GM18505 (cell line): ENCODE measurements around the gene PLXNA4.

Experiments used
- ATAC-seq: cut with Tn5 transposase; IDR thresholded peaks from one replicate; pipeline ENCODE4 v1.9.1; 2021; ENCODE audit not compliant: unreplicated experiment
- POLR2A ChIP-seq: IDR thresholded peaks from 4 replicates; pipeline ENCODE4 v1.6.1; 2011; ENCODE audit warnings: borderline replicate concordance; ENCODE audit not compliant: insufficient read depth, insufficient read length; ENCODE audit errors: extremely low read depth

The PLXNA4 gene

GRCh38 chr7:132565441-132565840, 10.8 kb downstream of the PLXNA4 start:
- no peak for ATAC-seq
- TF ChIP-seq POLR2A: no peak

GRCh38 chr7:132564849-132565248, 11.4 kb downstream of the PLXNA4 start:
- no peak for ATAC-seq
- no peak for TF ChIP-seq POLR2A

GRCh38 chr7:132564090-132564489, 12.2 kb downstream of the PLXNA4 start:
- no peak for TF ChIP-seq POLR2A
- ATAC-seq: no peak

- no peak for TF ChIP-seq POLR2A
- no peak for ATAC-seq
These were observed 13.6 kb downstream of the PLXNA4 start for GRCh38 chr7:132562690-132563089.

- ATAC-seq: no peak
- TF ChIP-seq POLR2A: no peak
These were observed 14.5 kb downstream of the PLXNA4 start for GRCh38 chr7:132561763-132562162.

DNA sequence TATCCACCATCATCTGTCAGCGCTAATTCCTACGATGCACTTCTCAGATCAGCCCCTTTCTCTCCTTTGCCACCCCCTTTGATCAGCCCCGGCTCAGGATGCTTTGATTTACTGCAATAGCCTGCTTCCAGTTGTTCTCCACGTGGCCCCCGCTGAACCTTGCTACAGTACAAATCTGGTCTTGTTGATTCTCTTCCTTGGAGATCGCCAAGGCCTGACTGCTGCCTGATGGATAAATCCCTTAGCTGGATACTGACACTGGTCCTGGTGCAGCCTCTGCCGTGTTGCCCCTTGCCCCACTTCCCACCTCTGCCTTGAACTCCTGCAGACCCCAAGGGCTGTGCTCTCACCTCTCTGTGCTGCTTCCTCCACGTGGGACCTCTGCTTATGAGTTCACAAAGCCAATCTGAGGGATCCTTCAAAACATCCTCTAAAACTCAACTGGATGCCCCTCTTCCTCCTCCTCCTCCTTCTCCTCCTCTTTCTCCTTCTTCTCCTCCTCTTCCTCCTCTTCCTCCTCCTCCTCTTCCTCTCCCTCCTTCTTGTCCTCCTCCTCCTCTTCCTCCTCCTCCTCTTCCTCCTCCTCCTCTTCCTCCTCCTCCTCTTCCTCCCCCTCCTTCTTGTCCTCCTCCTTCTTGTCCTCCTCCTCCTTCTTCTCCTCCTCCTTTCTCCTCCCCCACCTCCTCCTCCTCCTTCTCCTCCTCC, 15.3 kb downstream of the PLXNA4 start:
- no peak for TF ChIP-seq POLR2A
- no peak for ATAC-seq

DNA sequence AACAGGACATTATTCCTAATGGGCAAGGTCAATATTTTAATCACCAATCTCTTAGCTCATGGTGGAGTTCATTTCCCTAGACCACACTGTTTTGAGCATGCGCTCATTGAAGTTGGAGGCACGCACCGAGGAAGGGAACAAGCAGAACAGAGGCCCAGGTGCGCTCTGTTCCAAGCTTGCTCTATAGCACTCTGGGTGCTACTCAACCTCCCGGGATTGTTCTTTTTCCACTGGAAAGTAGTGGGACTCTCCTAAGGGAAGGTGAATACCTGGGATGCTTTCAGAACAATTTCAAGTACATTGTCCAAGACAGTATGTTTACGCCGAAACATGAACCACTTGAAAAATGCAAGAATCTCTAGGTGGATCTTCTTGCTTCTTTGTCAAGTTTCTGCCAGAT, 16.2 kb downstream of the PLXNA4 start:
- no peak for ATAC-seq

DNA sequence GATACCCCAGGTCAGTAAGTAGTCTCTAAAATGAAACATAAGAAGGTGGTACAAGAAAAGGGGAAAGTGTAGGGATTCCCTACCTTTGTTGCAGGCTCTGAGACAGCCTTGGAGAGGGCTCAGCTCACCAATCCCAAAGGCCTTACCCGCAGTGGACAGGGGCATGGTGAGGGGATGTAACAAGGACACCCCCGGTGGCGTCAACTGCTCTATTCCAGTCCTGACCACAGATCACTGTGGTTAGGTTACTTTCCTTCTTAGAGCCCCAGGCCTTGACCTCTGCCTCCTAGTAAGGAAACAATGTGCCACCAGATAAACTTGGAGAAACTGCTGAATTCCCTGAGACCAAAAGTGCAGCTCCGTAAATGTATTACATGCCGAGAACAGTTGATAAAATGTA, 17.5 kb downstream of the PLXNA4 start:
- no peak for TF ChIP-seq POLR2A
- ATAC-seq: no peak

More for the DNA sequence above, 16.2 kb downstream of the PLXNA4 start:
- TF ChIP-seq POLR2A: no peak

- no peak for TF ChIP-seq POLR2A
- no peak for ATAC-seq
These were observed 18.7 kb downstream of the PLXNA4 start for GRCh38 chr7:132557489-132558044.

GRCh38 chr7:132554446-132554845, 21.8 kb downstream of the PLXNA4 start:
- TF ChIP-seq POLR2A: no peak
- no peak for ATAC-seq

- ATAC-seq: no peak
- TF ChIP-seq POLR2A: no peak
These were observed 23.2 kb downstream of the PLXNA4 start for GRCh38 chr7:132553031-132553430.

DNA sequence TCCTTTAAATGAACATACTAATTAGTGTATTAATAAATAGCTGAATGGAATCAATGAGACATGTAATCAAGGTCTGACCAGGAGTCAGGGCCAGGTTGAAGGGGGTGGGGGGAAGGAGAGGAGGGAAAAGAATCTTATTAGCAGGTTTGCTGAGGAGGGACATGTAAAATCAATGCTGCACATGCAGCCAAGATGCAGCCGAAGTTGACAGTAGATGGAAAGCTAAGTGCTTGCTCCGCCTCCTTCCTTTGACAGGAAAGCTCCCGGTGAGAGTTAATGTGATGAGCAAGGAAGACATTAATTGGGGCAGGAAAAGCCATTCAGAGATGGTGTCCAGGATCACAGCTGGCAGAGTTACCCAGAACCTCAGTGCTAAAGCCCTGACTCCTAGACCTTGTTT, 24.4 kb downstream of the PLXNA4 start:
- TF ChIP-seq POLR2A: no peak
- no peak for ATAC-seq

GRCh38 chr7:132551439-132551838, 24.8 kb downstream of the PLXNA4 start:
- no peak for TF ChIP-seq POLR2A
- no peak for ATAC-seq

DNA sequence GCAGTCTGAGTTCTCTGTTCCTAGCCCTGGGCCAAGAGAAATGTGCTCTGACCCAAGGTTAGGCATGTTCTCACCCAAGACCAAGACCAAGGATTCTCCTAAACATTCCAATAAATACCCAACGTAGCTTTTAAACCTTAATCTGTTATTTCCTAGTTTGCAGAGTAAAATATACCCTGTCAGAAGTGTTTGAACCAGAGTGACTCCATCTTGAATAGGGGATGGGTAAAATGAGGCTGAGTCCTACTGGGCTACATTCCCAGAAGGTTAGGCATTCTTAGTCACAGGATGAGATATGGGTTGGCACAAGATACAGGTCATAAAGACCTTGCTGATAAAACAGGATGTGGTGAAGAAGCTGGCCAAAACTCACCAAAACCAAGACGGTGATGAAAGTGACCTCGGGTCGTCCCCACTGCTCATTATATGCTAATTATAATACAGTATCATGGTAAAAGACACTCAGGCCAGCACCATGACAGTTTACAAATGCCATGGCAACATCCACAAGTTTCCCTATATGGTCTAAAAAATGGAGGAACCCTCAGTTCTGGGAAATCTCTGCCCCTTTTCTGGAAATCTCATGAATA, 27.7 kb downstream of the PLXNA4 start:
- no peak for TF ChIP-seq POLR2A
- no peak for ATAC-seq
